ENCODE measurements around the gene LRTM2.

DNA sequence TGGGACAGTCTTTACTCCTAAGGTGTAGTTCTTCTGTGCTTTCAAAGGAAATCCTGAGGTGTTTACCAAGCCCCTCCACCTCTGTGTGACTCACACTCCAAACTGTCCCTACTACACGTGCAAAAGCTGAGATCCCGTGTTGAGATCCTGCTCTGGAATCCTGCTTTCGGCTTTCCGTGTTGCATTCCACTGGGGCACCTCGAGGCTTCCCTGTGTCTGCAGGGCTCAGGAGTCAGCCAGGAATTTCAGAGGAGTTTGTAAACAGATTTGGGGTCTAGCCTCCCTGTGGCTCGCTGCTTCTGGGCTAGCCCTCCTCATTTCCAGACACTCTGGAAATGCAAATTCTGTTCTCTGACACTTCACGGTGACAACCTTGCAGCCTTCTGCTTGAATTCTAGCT lies 49.7 kb downstream of the LRTM2 start:
- TF ChIP-seq, protein P1, sequence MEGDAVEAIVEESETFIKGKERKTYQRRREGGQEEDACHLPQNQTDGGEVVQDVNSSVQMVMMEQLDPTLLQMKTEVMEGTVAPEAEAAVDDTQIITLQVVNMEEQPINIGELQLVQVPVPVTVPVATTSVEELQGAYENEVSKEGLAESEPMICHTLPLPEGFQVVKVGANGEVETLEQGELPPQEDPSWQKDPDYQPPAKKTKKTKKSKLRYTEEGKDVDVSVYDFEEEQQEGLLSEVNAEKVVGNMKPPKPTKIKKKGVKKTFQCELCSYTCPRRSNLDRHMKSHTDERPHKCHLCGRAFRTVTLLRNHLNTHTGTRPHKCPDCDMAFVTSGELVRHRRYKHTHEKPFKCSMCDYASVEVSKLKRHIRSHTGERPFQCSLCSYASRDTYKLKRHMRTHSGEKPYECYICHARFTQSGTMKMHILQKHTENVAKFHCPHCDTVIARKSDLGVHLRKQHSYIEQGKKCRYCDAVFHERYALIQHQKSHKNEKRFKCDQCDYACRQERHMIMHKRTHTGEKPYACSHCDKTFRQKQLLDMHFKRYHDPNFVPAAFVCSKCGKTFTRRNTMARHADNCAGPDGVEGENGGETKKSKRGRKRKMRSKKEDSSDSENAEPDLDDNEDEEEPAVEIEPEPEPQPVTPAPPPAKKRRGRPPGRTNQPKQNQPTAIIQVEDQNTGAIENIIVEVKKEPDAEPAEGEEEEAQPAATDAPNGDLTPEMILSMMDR (IDR thresholded peaks at IDR 0.05), result no peak
- TF ChIP-seq POLR2A (IDR thresholded peaks at IDR 0.05), result no peak
